GM23338 (cell line): ENCODE results near the gene MAPKAPK3. TPM values are rescaled to one million over a fixed set of nuclear protein-coding genes. Genes with fewer than 3 reads are reported as not detected.
A peak's percentile ranks its signal among the peaks of the same experiment; 100 is the strongest.

Experiments used
- ATAC-seq: fragments of 200-7000 bp; cut with Tn5 transposase; 3 replicates; pipeline ENCODE4 v1.9.1; 2020
- DNase-seq: peaks from one replicate; pipeline ENCODE4 v3.0.0-alpha.2; 2015; ENCODE audit warnings: low spot score
- H2AFZ ChIP-seq: fragments of 200-600 bp; sonication (generic); 2 replicates; pipeline ENCODE4 v1.8.0; 2016; ENCODE audit warnings: antibody characterized with exemption, mild to moderate bottlenecking, moderate library complexity
- H3F3A ChIP-seq: fragments of 200-600 bp; sonication (generic); replicated peaks from 2 replicates; pipeline ENCODE4 v1.8.0; 2017; ENCODE audit warnings: antibody characterized with exemption, mixed run types, low read depth
- H3K27ac ChIP-seq: fragments of 200-600 bp; sonication (generic); 2 replicates; pipeline ENCODE4 v1.6.1; 2016; ENCODE audit warnings: low read depth
- H3K27me3 ChIP-seq: fragments of 200-600 bp; sonication (generic); 2 replicates; pipeline ENCODE4 v1.8.0; 2016; ENCODE audit warnings: mild to moderate bottlenecking, mixed run types, moderate library complexity; ENCODE audit not compliant: insufficient read depth
- H3K36me3 ChIP-seq: fragments of 200-600 bp; sonication (generic); 2 replicates; pipeline ENCODE4 v1.8.0; 2016; ENCODE audit warnings: mild to moderate bottlenecking; ENCODE audit not compliant: insufficient read depth
- H3K4me1 ChIP-seq: fragments of 200-600 bp; sonication (generic); 2 replicates; pipeline ENCODE4 v1.8.0; 2016; ENCODE audit warnings: mild to moderate bottlenecking, moderate library complexity; ENCODE audit not compliant: insufficient read depth
- H3K4me2 ChIP-seq: fragments of 200-600 bp; sonication (generic); 2 replicates; pipeline ENCODE4 v1.7.1; 2017; ENCODE audit warnings: mixed run types
- H3K4me3 ChIP-seq: fragments of 200-600 bp; sonication (generic); 2 replicates; pipeline ENCODE4 v1.6.1; 2016; ENCODE audit warnings: mixed run types
- H3K79me2 ChIP-seq: fragments of 200-600 bp; sonication (generic); replicated peaks from 2 replicates; pipeline ENCODE4 v1.8.0; 2017; ENCODE audit warnings: mild to moderate bottlenecking; ENCODE audit not compliant: insufficient read depth
- H3K9me2 ChIP-seq: fragments of 200-600 bp; sonication (generic); 2 replicates; pipeline ENCODE4 v1.8.0; 2017; ENCODE audit not compliant: insufficient read depth
- H4K20me1 ChIP-seq: fragments of 200-600 bp; sonication (generic); replicated peaks from 2 replicates; pipeline ENCODE4 v1.8.0; 2017; ENCODE audit warnings: mild to moderate bottlenecking; ENCODE audit not compliant: insufficient read depth
- H3K27ac Mint-ChIP-seq: 2 replicates; pipeline ENCODE4 v1.8.0; 2020; ENCODE audit warnings: inconsistent platforms, mild to moderate bottlenecking, moderate library complexity, mixed read lengths
- H3K27me3 Mint-ChIP-seq: 3 replicates; pipeline ENCODE4 v1.8.0; 2022; ENCODE audit warnings: low read depth, mild to moderate bottlenecking, moderate library complexity, mixed read lengths, inconsistent platforms; ENCODE audit not compliant: insufficient read depth, poor library complexity
- H3K36me3 Mint-ChIP-seq: 3 replicates; pipeline ENCODE4 v1.8.0; 2021; ENCODE audit warnings: low read depth, mild to moderate bottlenecking, inconsistent platforms, moderate library complexity, mixed read lengths
- H3K4me1 Mint-ChIP-seq: 3 replicates; pipeline ENCODE4 v1.8.0; 2020; ENCODE audit warnings: mild to moderate bottlenecking, inconsistent platforms, mixed read lengths
- H3K4me3 Mint-ChIP-seq: 3 replicates; pipeline ENCODE4 v1.8.0; 2021; ENCODE audit warnings: moderate library complexity, mild to moderate bottlenecking, inconsistent platforms, mixed read lengths
- H3K9me3 Mint-ChIP-seq: 3 replicates; pipeline ENCODE4 v1.8.0; 2020; ENCODE audit warnings: moderate library complexity, mild to moderate bottlenecking, inconsistent platforms, mixed read lengths
- CREB1 ChIP-seq: fragments of 250-450 bp; sonication (Bioruptor Pico); IDR thresholded peaks from 2 replicates; pipeline ENCODE4 v1.5.0; 2020; ENCODE audit warnings: low read depth, mild to moderate bottlenecking, moderate library complexity
- CTCF ChIP-seq, 2 experiments: fragments of 200-600 bp in 1 of 2; sonication (generic) in 1 of 2; conservative IDR thresholded peaks; 2 replicates each; pipeline versions ENCODE4 v1.5.1 to v1.6.1; 2016 to 2017; ENCODE audit warnings: antibody characterized with exemption in 2 of 2, low read depth in 2 of 2, mild to moderate bottlenecking in 2 of 2, moderate library complexity in 1 of 2
- ETS1 ChIP-seq: IDR thresholded peaks from 2 replicates; pipeline ENCODE4 v1.6.1; 2016; ENCODE audit warnings: antibody characterized with exemption
- EZH2 ChIP-seq: fragments of 200-600 bp; sonication (generic); IDR thresholded peaks from one replicate; pipeline ENCODE4 v1.8.0; 2017; ENCODE audit warnings: antibody characterized with exemption, mild to moderate bottlenecking, low read depth; ENCODE audit not compliant: unreplicated experiment
- EZH2phosphoT487 ChIP-seq: fragments of 200-600 bp; sonication (generic); IDR thresholded peaks from one replicate; pipeline ENCODE4 v1.8.1; 2018; ENCODE audit warnings: antibody characterized with exemption; ENCODE audit not compliant: unreplicated experiment
- JUNB ChIP-seq: IDR thresholded peaks from one replicate; pipeline ENCODE4 v1.6.1; 2016; ENCODE audit warnings: antibody characterized with exemption; ENCODE audit not compliant: unreplicated experiment
- NANOG ChIP-seq: IDR thresholded peaks from 2 replicates; pipeline ENCODE4 v1.6.1; 2016; ENCODE audit warnings: antibody characterized with exemption, borderline replicate concordance
- POLR2AphosphoS5 ChIP-seq: IDR thresholded peaks from 2 replicates; pipeline ENCODE4 v1.6.1; 2016; ENCODE audit warnings: antibody characterized with exemption, low read depth
- REST ChIP-seq: IDR thresholded peaks from one replicate; pipeline ENCODE4 v1.6.1; 2018; ENCODE audit warnings: antibody characterized with exemption; ENCODE audit not compliant: unreplicated experiment
- STAT1 ChIP-seq: IDR thresholded peaks from one replicate; pipeline ENCODE4 v1.6.1; 2016; ENCODE audit warnings: antibody characterized with exemption; ENCODE audit not compliant: unreplicated experiment
- ZNF114 ChIP-seq: fragments of 250-450 bp; sonication (Bioruptor Pico); IDR thresholded peaks from 2 replicates; pipeline ENCODE4 v1.5.0; 2020; ENCODE audit warnings: mild to moderate bottlenecking, moderate library complexity
- ZNF331 ChIP-seq: fragments of 250-450 bp; sonication (Bioruptor Pico); IDR thresholded peaks from 2 replicates; pipeline ENCODE4 v1.5.0; 2020; ENCODE audit warnings: low read depth, mild to moderate bottlenecking, moderate library complexity
- ZNF462 ChIP-seq: fragments of 250-450 bp; sonication (Bioruptor Pico); IDR thresholded peaks from 2 replicates; pipeline ENCODE4 v1.5.0; 2020; ENCODE audit warnings: mild to moderate bottlenecking, moderate library complexity
- polyA plus RNA-seq: library from polyadenylated mRNA; unstranded; fragments of >200 nt; fragmentation: Nextera tagmentation; extraction: Ambion mirVana; gene quantifications from 2 replicates; pipeline ENCODE4 v1.2.1, GENCODE V29; 2016
- total RNA-seq: library from RNA; depleted of rRNA; stranded (reverse); fragments of >200 nt; shearing (Covaris generic); gene quantifications from 2 replicates; pipeline ENCODE4 v1.2.3, GENCODE V29; 2014

Gene MAPKAPK3
- total and polyA plus RNA-seq, 2 experiments from 2014 or later: 16.5 to 51.1 TPM

- peaks cover 18% of the 10 kb centered on the region for H3K4me1 ChIP-seq
- H3K36me3 ChIP-seq: no peaks in the 10 kb centered on the region
- Mint-ChIP-seq H3K4me3 (no peak overlapping the region), H3K4me1 (peaks cover 39% of the 10 kb centered on the region), H3K36me3 (peaks cover 4% of the 10 kb centered on the region; the same call in 1 of the 3 replicates), H3K27me3 (peaks cover 17% of the 10 kb centered on the region), H3K9me3 (no peaks in the 10 kb centered on the region), H3K27ac (no peak overlapping the region)
- no peak overlapping the region for H2AFZ ChIP-seq
- ATAC-seq (peak; percentile 95), DNase-seq (peak; percentile 84)
- no peak overlapping the region for H3K4me3 ChIP-seq
- H3K79me2 ChIP-seq: no peaks in the 10 kb centered on the region; the same call in none of the 2 replicates
- no peaks in the 10 kb centered on the region for H3K27me3 ChIP-seq
- H3K27ac ChIP-seq: no peak overlapping the region
- TF ChIP-seq CTCF (conservative IDR thresholded peaks at IDR 0.05; ENCODE audit: low read depth in 2 of 2) (no peak), JUNB (no peak), STAT1 (no peak), REST (no peak), POLR2AphosphoS5 (no peak), CREB1 (no peak), EZH2 (no peak), ZNF331 (CRISPR knock-in tag) (no peak), ZNF462 (CRISPR knock-in tag) (no peak), EZH2phosphoT487 (no peak), NANOG (no peak), ZNF114 (no peak), ETS1 (no peak)
- H3K4me2 ChIP-seq: 0 out of 2 replicates have a peak overlapping the region, but pooled peaks have one; percentile 20
- H3K9me2 ChIP-seq: no peaks in the 10 kb centered on the region
- H4K20me1 ChIP-seq: peaks cover 5% of the 10 kb centered on the region; the same call in 1 of the 2 replicates
- H3F3A ChIP-seq: no peaks in the 10 kb centered on the region
These were observed 20.1 kb downstream of the MAPKAPK3 start for GRCh38 chr3:50637011-50637410.
